ENCODE measurements around the gene TRAF7.

GRCh38 chr16:2189252-2189893 lies 33.8 kb downstream of the TRAF7 start:
- TF ChIP-seq, protein P1, sequence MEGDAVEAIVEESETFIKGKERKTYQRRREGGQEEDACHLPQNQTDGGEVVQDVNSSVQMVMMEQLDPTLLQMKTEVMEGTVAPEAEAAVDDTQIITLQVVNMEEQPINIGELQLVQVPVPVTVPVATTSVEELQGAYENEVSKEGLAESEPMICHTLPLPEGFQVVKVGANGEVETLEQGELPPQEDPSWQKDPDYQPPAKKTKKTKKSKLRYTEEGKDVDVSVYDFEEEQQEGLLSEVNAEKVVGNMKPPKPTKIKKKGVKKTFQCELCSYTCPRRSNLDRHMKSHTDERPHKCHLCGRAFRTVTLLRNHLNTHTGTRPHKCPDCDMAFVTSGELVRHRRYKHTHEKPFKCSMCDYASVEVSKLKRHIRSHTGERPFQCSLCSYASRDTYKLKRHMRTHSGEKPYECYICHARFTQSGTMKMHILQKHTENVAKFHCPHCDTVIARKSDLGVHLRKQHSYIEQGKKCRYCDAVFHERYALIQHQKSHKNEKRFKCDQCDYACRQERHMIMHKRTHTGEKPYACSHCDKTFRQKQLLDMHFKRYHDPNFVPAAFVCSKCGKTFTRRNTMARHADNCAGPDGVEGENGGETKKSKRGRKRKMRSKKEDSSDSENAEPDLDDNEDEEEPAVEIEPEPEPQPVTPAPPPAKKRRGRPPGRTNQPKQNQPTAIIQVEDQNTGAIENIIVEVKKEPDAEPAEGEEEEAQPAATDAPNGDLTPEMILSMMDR (conservative IDR thresholded peaks at IDR 0.05; ENCODE audit: low read length), result no peak
- no peak for TF ChIP-seq EZH2phosphoT487 (IDR thresholded peaks at IDR 0.05; ENCODE audit: borderline replicate concordance, low read depth, low read length)
